NCI-H2171 treated with DMSO at 0.1 percent for 48 hours (cell line): ENCODE data around the gene RFLNA.
"Not testable (repeated sequence)": the region's sequence is repeated elsewhere in the genome, so short reads cannot be mapped to it uniquely, and the experiment has no call there.

Experiments used
- DNase-seq: peaks from one replicate; lab custom pipeline; 2025; lab: John Stamatoyannopoulos, UW

RFLNA gene

DNA sequence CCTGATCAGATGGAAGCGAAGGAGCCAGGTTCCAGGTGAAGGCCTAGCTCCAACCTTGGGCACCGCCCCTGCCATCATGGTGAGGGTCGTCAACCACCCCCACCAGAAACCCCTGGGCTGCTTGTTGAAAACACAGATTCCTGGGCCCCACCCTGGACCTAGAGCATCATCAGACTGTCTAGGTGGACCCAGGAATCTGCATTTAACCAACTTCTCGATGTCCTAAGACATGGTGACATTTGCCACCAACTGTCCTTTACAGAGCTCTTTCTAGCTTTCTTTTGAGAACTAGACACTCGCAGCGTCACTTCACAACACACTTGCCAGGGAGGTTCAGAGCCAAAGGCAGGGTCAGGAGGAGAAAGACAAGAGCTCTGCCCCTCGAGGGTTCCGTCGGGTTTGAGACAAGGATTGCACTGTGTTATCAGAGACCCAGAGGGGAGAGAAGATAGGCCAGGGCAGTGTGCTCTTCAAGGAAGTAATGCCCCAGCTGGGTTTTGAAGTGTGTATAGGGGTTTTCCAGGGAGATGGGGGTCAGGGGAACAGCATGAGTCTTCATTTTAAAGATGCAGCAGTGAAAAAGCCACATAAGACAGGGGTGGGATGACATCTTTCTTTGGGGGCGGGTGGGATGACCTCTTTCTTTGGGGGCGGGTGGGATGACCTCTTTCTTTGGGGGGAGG, 24.6 kb downstream of the RFLNA start:
- no peak for DNase-seq

DNA sequence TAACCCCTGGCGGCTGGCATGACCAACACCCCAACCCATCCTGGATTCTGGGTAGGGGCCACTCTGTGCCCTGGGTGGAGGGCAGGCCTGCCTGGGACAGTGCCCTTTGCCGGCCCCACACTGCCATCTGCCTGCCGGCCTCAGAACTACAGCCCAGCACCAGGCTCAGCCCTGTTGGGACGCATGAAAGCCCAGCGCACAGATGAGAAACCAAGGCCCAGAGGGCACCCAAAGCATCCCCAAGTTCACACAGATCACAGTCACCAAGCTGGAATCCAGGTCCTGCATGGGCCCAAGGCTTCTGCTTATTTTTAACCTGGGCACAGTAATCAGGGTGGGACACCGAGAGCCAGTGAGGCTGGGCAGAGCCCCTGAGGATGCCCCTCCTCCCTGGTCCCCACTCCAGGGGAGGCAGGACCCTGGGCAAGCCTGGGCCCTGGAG, 26.2 kb downstream of the RFLNA start:
- peak; percentile 26 for DNase-seq

DNA sequence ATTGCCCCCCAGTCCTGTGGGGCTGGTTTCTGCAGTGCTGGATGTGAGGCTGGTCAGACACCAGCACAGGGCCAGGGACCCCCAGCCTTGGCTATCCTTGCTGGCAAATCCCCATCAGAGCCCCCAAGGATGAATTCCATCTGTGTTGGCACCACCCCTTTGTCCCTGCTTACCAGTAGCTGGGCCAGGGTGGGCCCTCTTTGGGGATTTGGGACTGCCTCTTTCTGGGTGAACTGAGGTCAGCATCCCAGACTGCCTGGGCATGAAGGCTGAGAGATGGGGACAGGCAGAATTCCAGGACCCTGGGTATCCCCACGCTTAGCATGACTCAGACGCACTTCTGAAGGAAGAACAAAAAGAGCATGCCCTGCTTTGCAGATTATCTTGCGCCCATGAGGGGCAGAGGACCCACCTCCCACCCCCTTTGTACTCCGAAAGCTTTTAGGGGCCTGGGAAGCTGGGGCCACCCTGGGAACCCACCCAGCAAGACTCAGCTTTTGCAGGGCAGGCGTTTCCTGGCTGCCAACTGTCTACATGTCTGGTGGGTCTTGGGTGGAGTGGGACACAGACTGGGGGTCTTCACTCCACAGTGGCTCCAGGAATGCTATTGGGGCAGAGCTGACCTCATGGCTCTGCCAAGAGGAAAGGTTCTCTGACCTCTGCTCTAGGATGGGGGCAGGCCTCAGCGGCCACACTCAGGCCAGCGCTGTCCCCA, 26.8 kb downstream of the RFLNA start:
- DNase-seq, result no peak

DNA sequence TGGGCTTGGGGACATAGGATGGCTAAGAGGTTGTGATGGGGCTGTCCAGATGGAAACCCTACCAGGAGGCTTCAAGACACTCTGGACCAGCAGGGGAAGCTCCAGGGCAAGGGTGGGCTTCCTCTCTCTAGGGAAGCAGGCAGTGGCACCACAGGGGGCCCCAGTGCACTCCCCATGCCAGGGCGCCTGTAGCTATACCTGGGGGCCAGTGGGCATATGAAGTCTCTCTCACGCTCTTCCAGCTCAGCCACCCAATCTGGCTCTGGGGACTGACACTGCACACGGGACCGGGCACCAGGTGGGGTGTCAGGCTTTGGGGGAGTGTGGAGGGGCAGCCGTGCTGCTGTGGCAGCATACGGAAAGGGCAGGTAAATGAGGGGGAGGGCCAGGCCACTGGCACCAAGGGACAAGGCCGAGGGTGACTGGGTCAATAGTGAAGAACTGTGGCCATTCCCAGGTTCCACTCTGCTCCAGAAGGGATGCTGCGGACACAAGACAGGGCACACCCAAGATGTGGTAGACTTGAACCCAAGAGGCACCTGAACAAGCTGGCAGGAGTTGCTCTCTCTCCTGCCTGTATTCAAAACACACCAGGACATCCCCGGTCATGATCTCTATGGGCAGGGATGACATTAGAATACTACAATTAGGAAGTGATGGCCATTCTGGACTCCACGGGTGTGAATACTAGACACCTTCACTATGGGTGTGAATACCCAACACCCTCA, 27.5 kb downstream of the RFLNA start:
- DNase-seq, result no peak

DNA sequence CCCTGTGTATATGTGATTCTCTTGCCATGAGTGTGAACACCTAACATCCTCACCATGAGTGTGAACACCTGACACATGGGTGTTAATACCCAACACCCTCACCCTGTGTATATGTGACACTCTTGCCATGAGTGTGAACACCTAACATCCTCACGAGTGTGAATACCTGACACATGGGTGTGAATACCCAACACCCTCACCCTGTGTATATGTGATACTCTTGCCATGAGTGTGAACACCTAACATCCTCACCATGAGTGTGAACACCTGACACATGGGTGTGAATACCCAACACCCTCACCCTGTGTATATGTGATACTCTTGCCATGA, 28.1 kb downstream of the RFLNA start:
- not testable (repeated sequence) for DNase-seq

DNA sequence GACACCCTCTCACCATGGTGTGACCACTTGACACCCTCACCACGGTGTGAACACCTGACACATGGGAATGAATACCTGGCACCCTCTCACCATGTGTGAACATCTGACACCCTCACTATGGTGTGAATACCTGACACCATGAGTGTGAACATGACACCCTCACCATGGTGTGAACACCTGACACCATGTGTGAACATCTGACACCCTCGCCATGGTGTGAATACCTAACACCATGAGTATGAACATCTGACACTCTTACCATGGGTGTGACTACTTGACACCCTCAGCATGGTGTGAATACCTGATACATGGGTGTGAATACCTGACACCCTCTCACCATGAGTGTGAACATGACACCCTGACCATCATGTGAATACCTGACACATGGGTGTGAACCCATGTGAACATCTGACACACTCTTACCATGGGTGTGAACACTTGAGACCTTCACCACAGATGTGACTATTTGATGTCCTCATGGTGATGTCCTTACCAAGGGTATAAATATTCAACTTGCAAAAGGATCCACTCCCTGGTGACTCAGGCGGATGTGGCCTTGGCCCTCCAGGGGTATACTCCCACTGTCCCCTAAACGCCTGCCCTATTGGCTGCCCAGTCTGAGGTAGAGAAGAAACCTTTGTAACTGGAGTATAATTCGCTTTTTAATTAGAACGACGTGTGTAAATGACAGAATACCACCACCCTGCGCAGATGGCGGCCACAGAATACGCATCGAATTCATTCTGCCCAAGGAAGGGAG, 29.1 kb downstream of the RFLNA start:
- no peak for DNase-seq

DNA sequence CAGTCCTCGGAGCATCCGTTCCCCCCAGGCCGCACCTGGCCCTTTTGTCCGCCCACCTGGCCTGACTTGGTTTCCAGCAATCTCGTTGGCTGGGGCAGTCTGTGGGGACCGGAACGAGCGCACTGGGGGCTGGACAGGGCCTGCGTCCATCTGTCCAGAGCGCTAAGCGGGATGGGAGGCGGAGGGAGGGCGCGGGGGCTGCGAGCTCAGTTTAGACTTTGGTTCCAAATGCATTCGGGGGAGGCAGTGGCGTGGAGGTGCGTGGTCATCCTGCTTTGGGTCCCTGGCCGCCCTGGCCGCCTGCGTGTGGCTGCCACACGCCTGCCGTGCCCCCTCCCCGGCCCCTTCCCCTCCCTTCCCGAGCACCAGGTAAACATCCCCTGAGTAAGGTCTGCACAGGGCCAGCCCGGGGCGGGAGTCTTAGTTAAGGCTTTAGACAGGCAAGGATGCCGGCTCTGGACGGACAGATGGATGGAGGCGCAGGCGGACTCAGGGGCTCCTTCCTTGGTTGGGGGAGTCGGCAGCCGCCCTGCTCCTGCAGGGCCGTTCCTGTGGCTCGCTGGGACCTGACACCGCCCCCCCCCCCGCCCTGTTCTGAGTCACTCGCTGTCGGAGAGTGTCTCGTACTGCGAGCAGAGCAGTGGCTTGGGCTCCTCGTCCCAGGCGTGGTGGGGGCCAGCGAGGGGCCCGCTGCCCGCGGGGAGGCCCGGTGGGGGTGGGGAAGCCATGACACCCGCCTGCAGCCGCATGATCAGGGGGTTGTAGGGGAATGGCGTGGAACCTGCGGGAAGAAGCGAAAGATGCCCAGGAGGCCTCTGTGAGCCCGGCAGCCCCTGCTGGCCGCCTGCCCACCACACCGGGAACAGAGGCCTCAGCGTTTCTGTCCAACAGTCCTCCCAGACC, 30.2 kb downstream of the RFLNA start:
- DNase-seq, result no peak

DNA sequence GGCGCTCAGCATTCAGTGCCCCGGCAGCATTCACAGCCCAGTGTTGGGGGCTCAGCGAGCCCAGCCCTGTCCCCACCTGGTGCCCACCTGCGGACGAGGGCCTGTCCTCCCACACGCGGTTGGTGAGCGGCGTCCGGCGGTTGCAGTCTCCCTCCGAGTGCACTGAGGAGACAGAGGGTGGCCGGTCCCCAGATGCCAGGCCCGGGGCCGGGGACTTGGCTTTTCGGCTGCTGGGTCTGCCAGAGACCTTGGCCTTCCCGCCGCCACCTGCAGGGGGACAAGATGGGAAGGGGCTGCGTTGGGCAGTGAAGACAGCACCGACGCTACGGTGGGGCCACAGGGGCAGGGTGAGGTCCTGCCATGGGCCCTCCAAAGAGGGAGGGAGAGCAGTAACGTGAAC, 31.2 kb downstream of the RFLNA start:
- DNase-seq, result no peak

DNA sequence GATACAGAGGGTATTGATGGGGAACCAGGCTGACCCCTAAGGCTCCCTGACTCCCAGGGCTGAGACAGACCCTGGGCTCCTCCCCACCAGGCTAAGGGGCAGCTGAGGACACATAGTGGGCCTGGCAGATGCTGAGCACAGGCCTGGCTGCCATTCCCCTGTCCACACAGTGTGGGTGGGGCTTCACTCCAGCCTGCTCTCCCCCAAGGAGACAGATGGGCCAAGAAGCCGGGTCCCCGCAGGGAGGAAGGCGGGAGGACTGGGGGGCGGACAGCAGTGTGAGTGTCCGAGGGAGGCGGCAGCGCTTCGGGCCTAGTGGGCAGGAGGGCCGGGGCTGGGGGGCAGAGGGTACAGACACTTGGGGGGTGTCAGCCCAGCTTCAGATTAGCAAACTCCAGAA, 32.0 kb downstream of the RFLNA start:
- no peak for DNase-seq

DNA sequence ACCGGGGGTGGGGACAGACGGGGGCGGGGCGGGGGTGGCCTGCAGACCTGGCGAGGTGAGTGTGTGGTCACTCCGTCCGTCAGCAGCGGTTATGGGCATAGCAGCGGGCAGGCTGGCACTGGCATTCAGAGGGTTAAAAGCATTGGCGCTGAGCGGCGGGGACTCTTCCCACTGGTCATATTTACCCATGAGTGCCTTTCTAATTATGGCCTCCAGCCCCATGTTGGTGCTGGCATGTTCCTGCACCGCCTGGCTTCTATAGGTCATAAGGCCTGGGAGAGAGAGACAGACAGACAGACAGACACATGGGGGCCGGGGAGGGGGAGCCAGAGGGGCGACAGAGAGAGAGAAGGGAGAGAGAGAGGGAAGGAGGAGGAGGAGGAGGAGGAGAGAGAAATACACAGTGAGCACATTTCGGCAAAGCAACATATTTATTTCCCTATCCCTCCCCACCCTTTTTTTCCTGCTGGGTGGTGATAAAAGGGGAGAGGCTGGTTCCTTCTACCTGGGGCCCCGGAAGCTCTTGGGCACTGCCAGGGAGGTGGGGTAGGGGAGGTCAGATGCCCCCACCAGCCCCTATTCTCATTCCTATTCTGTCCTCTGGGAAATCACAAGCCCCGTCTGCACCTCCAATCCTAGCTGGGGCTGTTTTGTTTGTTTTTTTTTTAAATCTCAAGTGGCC, 32.6 kb downstream of the RFLNA start:
- DNase-seq, result peak; percentile 24

DNA sequence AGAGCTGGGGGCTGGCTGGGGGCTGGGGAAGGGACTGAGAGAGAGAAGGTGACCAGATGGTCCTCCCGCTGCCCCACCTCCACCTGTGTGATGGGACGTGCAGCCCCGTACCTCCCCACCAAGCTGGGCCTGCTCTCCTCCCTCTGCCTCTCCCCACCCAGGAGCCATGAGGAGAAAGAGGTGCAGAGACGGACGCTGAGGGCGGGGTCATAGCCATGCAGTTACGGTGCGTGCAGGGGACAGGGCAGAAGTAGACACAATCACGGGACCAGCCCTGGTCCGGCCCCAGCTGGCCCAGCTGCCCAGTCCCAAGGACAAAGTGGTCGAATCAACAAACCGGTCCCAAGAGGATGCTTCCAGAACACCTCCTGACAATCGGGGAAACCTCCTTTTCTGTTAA, 33.2 kb downstream of the RFLNA start:
- DNase-seq, result no peak

DNA sequence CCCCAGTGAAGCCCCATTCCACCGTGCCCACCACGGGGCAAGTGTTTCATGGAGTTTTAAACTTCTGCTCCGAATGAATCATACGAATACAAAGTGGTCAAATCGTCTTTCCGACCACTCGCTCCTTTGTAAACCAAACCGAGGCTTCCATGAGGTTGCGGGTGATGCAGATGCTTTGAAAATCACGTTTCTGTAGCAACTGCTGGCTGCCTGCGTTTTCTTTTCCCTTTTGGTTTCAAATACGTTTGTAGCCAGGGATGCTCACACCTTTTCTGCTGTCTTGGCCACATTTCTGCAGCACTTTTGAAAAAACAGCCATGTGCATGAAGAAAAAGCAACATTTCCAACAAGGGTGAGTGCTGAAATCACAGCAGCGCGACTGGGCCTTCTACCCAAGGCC, 33.7 kb downstream of the RFLNA start:
- no peak for DNase-seq

DNA sequence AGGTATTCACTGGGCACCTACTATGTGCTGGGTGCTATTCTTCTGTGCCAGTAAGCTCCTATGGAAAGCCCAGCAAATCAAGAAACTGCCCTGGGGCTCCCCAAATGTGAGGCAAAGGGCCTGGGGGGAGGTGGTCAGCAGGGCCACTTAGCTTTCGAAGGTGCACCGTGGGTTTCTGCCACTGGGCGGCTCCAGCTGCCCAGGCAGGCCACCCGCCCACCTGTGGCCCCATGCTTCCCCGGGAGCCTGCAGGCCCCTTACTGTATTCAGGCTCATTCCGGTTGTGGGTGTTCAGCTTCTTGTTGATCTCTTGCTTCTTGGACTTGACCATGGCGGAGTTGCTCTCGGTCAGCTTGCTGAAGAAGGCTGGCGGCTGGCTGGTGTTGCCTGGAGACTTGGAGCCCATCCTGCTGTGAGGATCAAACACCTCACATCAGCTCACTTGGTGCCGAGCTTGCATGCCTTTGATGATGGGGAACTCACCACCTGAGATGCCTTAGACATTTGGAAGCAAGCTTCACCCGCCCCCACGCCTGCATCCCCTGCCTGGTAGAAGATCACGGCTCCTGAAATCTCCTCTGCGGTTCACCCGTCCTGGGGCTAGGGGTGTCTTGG, 37.3 kb downstream of the RFLNA start:
- DNase-seq, result no peak

DNA sequence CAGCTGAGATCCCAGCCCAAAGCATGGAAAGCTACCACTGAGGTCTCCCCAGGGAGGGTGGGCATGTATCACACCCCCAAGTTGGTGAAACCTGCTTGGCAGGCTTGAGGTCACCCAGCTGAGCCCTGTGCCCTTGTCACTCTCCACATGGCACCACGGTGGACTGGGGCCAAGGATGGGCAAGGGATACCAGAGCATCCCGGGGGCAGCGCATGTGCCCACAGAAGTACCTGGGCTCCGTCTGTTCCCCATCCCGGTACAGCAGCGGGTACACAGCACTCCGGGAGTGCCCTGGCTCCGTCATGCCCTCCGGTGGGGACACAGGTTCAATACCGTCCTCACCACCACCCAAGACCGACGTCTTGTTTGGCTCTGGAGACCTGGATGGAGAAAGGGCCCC, 38.0 kb downstream of the RFLNA start:
- DNase-seq, result no peak

DNA sequence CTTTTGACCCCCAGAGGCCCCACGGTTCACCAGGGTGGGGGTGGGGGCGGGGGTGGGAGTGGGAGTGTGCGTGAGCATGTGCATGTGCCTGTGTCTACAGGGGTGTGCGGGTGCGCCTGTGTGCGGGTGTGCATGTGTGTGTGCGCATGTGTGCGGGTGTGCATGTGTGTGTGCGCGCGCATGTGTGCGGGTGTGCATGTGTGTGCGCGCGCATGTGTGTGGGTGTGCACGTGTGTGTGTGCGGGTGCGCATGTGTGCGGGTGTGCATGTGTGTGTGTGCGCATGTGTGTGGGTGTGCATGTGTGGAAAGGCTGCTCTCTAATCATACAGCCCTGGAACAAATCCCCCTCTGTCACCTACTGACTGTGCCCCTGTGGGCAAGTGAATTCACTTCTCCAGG, 38.8 kb downstream of the RFLNA start:
- DNase-seq, result no peak

DNA sequence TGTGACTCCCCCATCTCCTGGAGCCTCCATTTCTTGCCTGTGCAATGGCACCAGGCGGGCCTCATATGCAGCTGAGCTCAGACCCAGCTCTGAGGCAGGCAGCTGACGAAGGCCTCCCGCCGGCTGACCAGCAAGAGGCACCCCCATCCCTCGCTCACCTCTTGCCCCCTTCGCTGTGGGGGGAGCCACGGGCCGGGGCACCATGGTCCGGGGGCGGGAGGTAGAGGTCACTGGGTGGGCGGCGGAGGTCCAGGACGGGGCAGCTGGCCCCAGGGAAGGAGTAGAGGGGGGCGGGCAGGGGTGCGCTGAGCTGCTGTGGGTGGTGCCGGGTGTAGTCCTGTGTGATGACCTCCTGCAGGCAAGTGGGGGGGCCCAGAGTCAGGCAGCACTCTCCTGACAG, 39.4 kb downstream of the RFLNA start:
- no peak for DNase-seq

DNA sequence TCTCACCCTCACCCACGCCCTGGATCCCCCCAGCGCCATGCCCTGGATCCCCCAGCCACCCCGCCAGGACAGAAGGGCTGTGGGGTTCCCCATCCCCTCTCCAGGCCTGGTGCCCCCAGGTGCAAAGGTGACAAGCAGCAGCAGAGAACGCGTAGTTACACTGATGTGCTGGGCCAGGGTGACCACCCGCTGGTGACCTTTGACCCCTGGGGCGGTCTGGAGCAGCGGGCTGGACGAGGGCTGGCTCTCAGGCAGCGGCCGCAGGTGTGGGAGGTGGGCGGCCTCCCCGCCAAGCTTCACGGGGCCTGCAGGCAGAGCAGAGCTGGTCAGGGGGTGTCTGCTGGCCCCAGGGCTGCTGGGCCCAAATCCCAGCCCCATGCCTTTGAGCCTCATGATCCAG, 40.1 kb downstream of the RFLNA start:
- no peak for DNase-seq

DNA sequence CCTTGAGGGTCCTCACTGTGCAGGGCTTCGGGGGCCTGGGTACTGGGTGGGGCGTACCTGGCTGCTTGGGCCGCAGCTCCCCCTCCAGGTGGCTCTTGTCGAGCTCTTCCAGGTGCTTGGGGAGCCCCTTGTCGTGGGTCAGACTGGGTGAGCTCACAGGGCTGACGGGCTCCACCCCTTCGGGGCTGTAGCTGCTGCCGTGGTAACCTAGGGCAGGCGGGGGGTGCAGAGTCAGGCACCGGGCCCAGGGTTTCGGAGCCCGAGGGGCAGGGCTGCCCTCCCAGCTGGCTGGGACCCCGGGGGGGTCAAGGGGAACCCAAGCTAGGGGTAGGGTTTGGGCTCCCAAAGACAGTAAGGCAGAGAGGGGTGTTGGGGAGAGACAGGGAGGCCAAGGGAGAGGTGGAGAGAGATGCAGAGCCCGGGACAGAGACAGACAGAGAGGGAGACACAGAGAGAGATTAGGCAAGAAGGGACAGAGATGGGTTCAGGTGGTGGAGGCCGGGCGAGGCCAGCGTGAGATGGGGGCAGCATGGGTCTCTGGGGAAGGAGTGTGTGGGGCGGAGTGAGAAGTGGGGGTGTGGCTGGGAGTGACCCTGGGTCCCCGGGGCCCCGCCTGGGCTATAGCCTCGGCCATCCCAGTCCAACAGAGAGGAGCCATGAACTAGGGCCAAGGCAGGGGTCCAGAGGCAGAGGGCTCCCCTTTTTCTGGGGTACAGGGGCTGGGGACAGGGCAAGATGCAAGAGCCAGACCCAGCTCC, 40.7 kb downstream of the RFLNA start:
- DNase-seq, result no peak

DNA sequence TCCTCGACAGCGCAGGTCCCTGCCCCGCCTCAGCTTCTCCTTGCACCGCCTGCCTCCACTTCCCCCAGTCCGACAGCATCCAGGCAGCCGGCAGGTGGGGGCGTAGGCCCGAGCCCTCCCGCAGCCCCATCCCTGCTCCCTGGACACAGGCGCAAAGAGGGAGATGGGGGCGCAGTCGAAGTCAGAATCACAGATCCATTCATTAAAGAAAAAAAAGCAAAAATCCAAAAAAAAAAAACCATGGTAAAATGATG, 41.2 kb downstream of the RFLNA start:
- DNase-seq, result no peak
